Endothelial cell of umbilical vein (primary cell): ENCODE measurements around the gene PPFIBP1. TPM values are rescaled to one million over a fixed set of nuclear protein-coding genes. Genes with fewer than 3 reads are reported as not detected.

Experiments
- BruUV-seq: library from RNA; stranded (reverse); fragments of 400-500 nt; replicated peaks from 2 replicates; lab custom pipeline; 2021; lab: Mats Ljungman, UMichigan
- CTCF ChIA-PET: fragments of 300-600, 350-600 bp; sonication (Branson Sonifier 250); formaldehyde crosslinking; loops from one replicate; lab custom pipeline; 2021; ENCODE audit warnings: antibody characterized with exemption, inconsistent platforms; lab: Charles Lee
- POLR2A ChIA-PET: fragments of 300-600, 350-600 bp; sonication (Branson Sonifier 250); formaldehyde crosslinking; loops from one replicate; lab custom pipeline; 2021; ENCODE audit warnings: antibody characterized with exemption, inconsistent platforms; lab: Charles Lee
- DNase-seq: peaks from one replicate; pipeline ENCODE4 v3.0.0-alpha.2; 2011; ENCODE audit warnings: low read depth, low spot score
- FAIRE-seq: peaks from 2 replicates; lab custom pipeline; 2011; peaks lifted over from hg19 to GRCh38; lab: Jason Lieb, UNC
- H2AFZ ChIP-seq: 2 replicates; pipeline ENCODE4 v1.6.0; 2012; ENCODE audit warnings: low read depth, low read length, control low read depth, inconsistent platforms
- H3K27ac ChIP-seq: 2 replicates; pipeline ENCODE4 v1.5.1; 2011; ENCODE audit warnings: low read depth, mild to moderate bottlenecking, control low read depth, low read length, moderate library complexity; ENCODE audit not compliant: insufficient read depth
- H3K27me3 ChIP-seq, 2 experiments: 2 replicates each; pipeline versions ENCODE4 v1.6.0 to v1.6.1; 2011; ENCODE audit warnings: low read length in 2 of 2, mixed read lengths in 1 of 2; ENCODE audit not compliant: control insufficient read depth in 2 of 2, insufficient read depth in 2 of 2
- H3K36me3 ChIP-seq, 2 experiments: 2 replicates in 1 of 2; 3 replicates in 1 of 2; pipeline ENCODE4 v1.5.1; 2011; ENCODE audit warnings: low read length in 2 of 2, mild to moderate bottlenecking in 1 of 2, moderate library complexity in 1 of 2; ENCODE audit not compliant: control insufficient read depth in 2 of 2, insufficient read depth in 2 of 2; ENCODE audit errors: extremely low read depth in 1 of 2
- H3K4me1 ChIP-seq: 3 replicates; pipeline ENCODE4 v1.5.1; 2011; ENCODE audit warnings: mild to moderate bottlenecking, low read length; ENCODE audit not compliant: control insufficient read depth, insufficient read depth; ENCODE audit errors: extremely low read depth
- H3K4me2 ChIP-seq: 2 replicates; pipeline ENCODE4 v1.6.1; 2011; ENCODE audit warnings: low read length, control low read depth, mixed read lengths; ENCODE audit not compliant: insufficient read depth
- H3K4me3 ChIP-seq, 3 experiments: fragments of 200-600 bp in 1 of 3; sonication (generic), shearing (Covaris generic) in 1 of 3; replicated peaks in 1 of 3; 2 replicates each; pipeline ENCODE4 v1.5.1; 2011 to 2016; ENCODE audit warnings: control low read depth in 3 of 3, low read length in 3 of 3, mild to moderate bottlenecking in 2 of 3, inconsistent platforms in 1 of 3, low read depth in 1 of 3, moderate library complexity in 1 of 3; ENCODE audit not compliant: insufficient read depth in 1 of 3
- H3K79me2 ChIP-seq: 2 replicates; pipeline ENCODE4 v1.6.0; 2012; ENCODE audit warnings: low read length, inconsistent platforms; ENCODE audit not compliant: control insufficient read depth, insufficient read depth
- H3K9ac ChIP-seq: replicated peaks from 2 replicates; pipeline ENCODE3; 2011; ENCODE audit warnings: low read length, control low read depth; ENCODE audit not compliant: insufficient read depth; ENCODE audit errors: extremely low read depth
- H3K9me1 ChIP-seq: replicated peaks from 3 replicates; pipeline ENCODE4 v1.6.0; 2011; ENCODE audit warnings: mild to moderate bottlenecking, low read length; ENCODE audit not compliant: control insufficient read depth, insufficient read depth; ENCODE audit errors: extremely low read depth
- H3K9me3 ChIP-seq: replicated peaks from 2 replicates; pipeline ENCODE4 v1.5.1; 2012; ENCODE audit warnings: low read length, inconsistent platforms; ENCODE audit not compliant: control insufficient read depth, insufficient read depth
- H4K20me1 ChIP-seq: replicated peaks from 2 replicates; pipeline ENCODE3; 2011; ENCODE audit warnings: mild to moderate bottlenecking, low read length; ENCODE audit not compliant: control insufficient read depth, insufficient read depth; ENCODE audit errors: extremely low read depth
- FOS ChIP-seq: IDR thresholded peaks from 2 replicates; pipeline ENCODE4 v1.6.1; 2011; ENCODE audit warnings: mild to moderate bottlenecking, low read length, moderate library complexity, borderline replicate concordance; ENCODE audit not compliant: insufficient read depth
- JUN ChIP-seq: IDR thresholded peaks from 2 replicates; pipeline ENCODE4 v1.6.1; 2011; ENCODE audit warnings: borderline replicate concordance, low read depth; ENCODE audit not compliant: insufficient read length, insufficient read depth
- dilution Hi-C: fragments of 300-500 bp; cut with MboI; formaldehyde crosslinking; loops from one replicate; pipeline ENCODE4 v1.15.0; 2019; ENCODE audit warnings: low sequenced_read_pairs; ENCODE audit not compliant: extremely low pct_ligation_motif_present
- intact Hi-C: fragments of 100-400 bp; cut with micrococcal nuclease; formaldehyde crosslinking; loops from one replicate; pipeline ENCODE4 v1.10.0; 2022
- polyA plus RNA-seq, 4 experiments: library from polyadenylated mRNA; depleted of rRNA in 3 of 4; stranded (reverse) in 3 of 4; unstranded in 1 of 4; fragments of >200 nt; gene quantifications; 2 replicates each; pipeline versions ENCODE4 v1.2.1 to v1.2.3, GENCODE V29; 2011 to 2012; ENCODE audit warnings: missing spikeins in 1 of 4
- total RNA-seq: library from RNA; stranded (reverse); gene quantifications from 2 replicates; pipeline ENCODE4 v1.2.3, GENCODE V29; 2021

Gene PPFIBP1
- total and polyA plus RNA-seq, 2 donors (not counting 3 experiments of a cell fraction or from before 2014, with no cell fraction given): 45.5 to 154 TPM

DNA sequence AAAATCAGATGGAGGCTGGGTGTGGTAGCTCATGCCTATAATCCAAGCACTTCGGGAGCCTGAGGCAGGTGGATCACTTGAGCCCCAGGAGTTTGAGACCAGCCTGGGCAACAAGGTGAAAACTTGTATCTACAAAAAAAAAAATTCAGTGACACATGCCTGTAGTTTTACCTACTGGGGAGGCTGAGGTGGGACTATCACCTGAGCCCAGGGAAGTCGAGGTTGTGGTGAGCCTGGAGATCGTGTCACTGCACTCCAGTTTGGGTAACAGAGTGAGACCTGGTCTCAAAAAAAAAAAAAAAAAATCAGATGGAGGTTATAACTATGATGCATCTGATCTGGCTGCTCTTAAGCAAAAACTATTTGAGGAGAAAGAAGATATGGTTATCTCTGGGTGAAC, 26.6 kb upstream of the PPFIBP1 start:
- no peaks in the 10 kb centered on the region for H3K9me3 ChIP-seq
- no peak overlapping the region for H3K9ac ChIP-seq
- no peak for TF ChIP-seq FOS
- H2AFZ ChIP-seq: no peak overlapping the region
- H3K4me3 ChIP-seq: no peak overlapping the region
- H3K9me1 ChIP-seq: no peaks in the 10 kb centered on the region
- dilution Hi-C loops (no loop called here), intact Hi-C loops (no loop called here)
- H3K4me2 ChIP-seq: no peak overlapping the region
- CTCF ChIA-PET: no interaction called here
- BruUV-seq: no TSS peak
- no peaks in the 10 kb centered on the region for H3K79me2 ChIP-seq
- H3K4me1 ChIP-seq: no peaks in the 10 kb centered on the region
- FAIRE-seq (no peak), DNase-seq (no peak)
- H4K20me1 ChIP-seq: no peaks in the 10 kb centered on the region
- H3K36me3 ChIP-seq: no peaks in the 10 kb centered on the region
- H3K27me3 ChIP-seq: no peaks in the 10 kb centered on the region
- POLR2A ChIA-PET: no interaction called here
- H3K27ac ChIP-seq: no peak overlapping the region

DNA sequence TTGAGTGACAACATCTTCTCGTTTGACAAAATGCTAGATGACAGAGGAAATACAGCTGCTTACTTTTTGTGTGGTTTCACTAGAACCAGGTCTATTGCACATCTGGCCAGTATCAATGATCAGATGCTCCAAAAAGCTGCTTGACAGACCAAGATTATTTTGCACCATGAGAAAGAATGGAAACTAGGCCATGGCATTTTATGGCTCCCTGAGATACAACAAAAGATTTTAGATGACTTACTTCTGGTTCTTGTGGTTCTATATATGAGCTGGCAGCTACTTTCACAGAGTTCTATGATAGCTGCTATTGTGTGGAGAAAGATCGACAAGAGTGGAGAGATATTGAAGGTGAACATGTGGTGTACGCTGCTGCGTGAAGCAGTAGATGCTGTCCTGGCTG, 25.9 kb upstream of the PPFIBP1 start:
- CTCF ChIA-PET: no interaction called here
- FAIRE-seq: no peak

More for the DNA sequence above, 25.9 kb upstream of the PPFIBP1 start:
- H3K27me3 ChIP-seq: no peaks in the 10 kb centered on the region
- no peaks in the 10 kb centered on the region for H3K9me3 ChIP-seq
- no peak overlapping the region for H3K4me3 ChIP-seq
- no peaks in the 10 kb centered on the region for H4K20me1 ChIP-seq
- TF ChIP-seq JUN: no peak
- no peak for TF ChIP-seq FOS
- no peaks in the 10 kb centered on the region for H3K4me1 ChIP-seq
- no TSS peak for BruUV-seq
- dilution Hi-C loops (no loop called here), intact Hi-C loops (no loop called here)
- H3K4me2 ChIP-seq: no peak overlapping the region
- H2AFZ ChIP-seq: no peak overlapping the region
- H3K27ac ChIP-seq: no peak overlapping the region
- H3K9me1 ChIP-seq: no peaks in the 10 kb centered on the region
- H3K79me2 ChIP-seq: no peaks in the 10 kb centered on the region
- no peak overlapping the region for H3K9ac ChIP-seq
- H3K36me3 ChIP-seq: no peaks in the 10 kb centered on the region
- DNase-seq: no peak
- POLR2A ChIA-PET: no interaction called here
